Stomach (tissue), 4 donors: ENCODE results near the gene NRXN2.

Source experiments
- EP300 ChIP-seq: sonication (generic); formaldehyde crosslinking; IDR thresholded peaks from one replicate; pipeline ENCODE4 v1.6.1; 2017; ENCODE audit warnings: antibody characterized with exemption
- POLR2A ChIP-seq, 4 donors: fragments of 450-650 bp; IDR thresholded peaks; one replicate each; pipeline ENCODE4 v1.6.1; 2016; ENCODE audit warnings: antibody characterized with exemption in 4 of 4, control low read depth in 2 of 4, mild to moderate bottlenecking in 1 of 4, moderate library complexity in 1 of 4
- POLR2AphosphoS5 ChIP-seq, 3 donors: sonication (generic); formaldehyde crosslinking; IDR thresholded peaks; one replicate each; pipeline ENCODE4 v1.6.1; 2016; ENCODE audit warnings: antibody characterized with exemption in 3 of 3
- TF ChIP-seq, protein P1 (sequence below), 7 experiments: fragments of 450-650 bp in 4 of 7; fragments of 200-600 bp in 3 of 7; sonication (generic) in 3 of 7; IDR thresholded peaks; one replicate each; pipeline ENCODE4 v1.5.1; 2016 to 2019; ENCODE audit warnings: antibody characterized with exemption in 7 of 7, control low read depth in 2 of 7, mild to moderate bottlenecking in 1 of 7

DNA sequence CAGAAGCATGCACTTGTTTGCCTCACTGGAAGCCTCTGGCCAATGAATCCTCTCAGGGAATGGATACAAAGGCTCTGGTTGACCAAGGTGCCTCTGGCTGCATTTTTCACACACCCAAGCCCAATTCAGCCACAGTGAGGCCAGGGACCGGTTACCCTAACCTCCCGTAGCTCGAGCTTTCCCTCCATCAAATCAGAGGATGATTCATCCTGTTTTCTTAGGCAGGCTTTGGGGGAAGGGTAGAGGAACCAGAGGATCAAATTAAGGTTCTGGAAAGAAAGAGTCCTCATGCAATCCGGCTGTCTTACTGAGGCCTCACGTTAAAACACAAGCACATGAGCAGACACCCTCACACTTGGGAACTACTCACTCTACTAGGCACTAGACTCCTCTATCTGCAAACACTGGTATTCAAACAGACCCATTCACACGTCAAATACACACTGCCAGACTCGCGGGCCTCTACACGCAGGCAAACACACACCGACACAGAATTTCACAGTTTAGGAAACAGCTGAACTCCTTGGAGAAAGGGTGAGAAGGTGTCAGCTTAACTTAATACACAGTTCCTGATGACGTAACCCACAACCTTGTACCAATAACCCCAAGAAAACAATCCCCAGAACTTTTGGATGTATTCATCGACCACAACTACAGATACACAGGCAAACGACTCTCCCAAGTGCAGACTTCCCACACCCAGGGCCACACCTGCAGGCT lies 12.4 kb downstream of the NRXN2 start:
- TF ChIP-seq EP300 (no peak), POLR2A (IDR thresholded peaks at IDR 0.05) (no peak), POLR2AphosphoS5 (IDR thresholded peaks at IDR 0.05) (no peak)
- TF ChIP-seq, protein P1, sequence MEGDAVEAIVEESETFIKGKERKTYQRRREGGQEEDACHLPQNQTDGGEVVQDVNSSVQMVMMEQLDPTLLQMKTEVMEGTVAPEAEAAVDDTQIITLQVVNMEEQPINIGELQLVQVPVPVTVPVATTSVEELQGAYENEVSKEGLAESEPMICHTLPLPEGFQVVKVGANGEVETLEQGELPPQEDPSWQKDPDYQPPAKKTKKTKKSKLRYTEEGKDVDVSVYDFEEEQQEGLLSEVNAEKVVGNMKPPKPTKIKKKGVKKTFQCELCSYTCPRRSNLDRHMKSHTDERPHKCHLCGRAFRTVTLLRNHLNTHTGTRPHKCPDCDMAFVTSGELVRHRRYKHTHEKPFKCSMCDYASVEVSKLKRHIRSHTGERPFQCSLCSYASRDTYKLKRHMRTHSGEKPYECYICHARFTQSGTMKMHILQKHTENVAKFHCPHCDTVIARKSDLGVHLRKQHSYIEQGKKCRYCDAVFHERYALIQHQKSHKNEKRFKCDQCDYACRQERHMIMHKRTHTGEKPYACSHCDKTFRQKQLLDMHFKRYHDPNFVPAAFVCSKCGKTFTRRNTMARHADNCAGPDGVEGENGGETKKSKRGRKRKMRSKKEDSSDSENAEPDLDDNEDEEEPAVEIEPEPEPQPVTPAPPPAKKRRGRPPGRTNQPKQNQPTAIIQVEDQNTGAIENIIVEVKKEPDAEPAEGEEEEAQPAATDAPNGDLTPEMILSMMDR (IDR thresholded peaks at IDR 0.05) = no peak
